Epithelial cell of esophagus (primary cell): ENCODE measurements around the gene CBX7.

Experiments used
- DNase-seq: peaks from one replicate; pipeline ENCODE4 v3.0.0; 2010; ENCODE audit warnings: low read depth
- H3K4me3 ChIP-seq: 2 replicates; pipeline ENCODE4 v1.5.1; 2011; ENCODE audit warnings: mild to moderate bottlenecking, low read length, control low read depth
- CTCF ChIP-seq: IDR thresholded peaks from 2 replicates; pipeline ENCODE4 v1.5.1; 2011; ENCODE audit warnings: low read depth, mild to moderate bottlenecking, low read length, control low read depth, inconsistent platforms; ENCODE audit not compliant: insufficient read depth; ENCODE audit errors: missing control alignments

Gene CBX7

DNA sequence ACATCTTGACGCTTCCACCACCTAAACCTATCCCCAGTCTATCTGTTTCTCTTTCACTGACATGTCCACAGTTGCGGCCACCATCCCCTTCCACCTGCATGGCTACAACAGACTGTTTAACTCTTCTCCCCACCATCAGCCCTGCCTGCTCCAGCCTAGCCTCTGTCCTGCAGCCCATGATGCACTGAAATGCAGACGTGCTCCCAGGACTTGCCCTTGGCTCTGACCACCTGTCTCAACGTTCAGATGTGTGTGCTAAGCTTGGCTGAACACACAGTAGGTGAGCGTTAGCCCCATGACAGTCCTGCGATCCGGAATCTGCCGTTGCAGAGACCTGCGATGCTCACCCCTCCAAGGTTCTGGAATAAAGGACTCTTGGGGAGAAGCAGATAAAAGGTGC, 22.7 kb downstream of the CBX7 start:
- no peak overlapping the region for H3K4me3 ChIP-seq
- DNase-seq, result no peak
- TF ChIP-seq CTCF, result no peak

GRCh38 chr22:39129081-39129480, 23.4 kb downstream of the CBX7 start:
- H3K4me3 ChIP-seq, result no peak overlapping the region
- DNase-seq, result no peak
- TF ChIP-seq CTCF, result no peak

DNA sequence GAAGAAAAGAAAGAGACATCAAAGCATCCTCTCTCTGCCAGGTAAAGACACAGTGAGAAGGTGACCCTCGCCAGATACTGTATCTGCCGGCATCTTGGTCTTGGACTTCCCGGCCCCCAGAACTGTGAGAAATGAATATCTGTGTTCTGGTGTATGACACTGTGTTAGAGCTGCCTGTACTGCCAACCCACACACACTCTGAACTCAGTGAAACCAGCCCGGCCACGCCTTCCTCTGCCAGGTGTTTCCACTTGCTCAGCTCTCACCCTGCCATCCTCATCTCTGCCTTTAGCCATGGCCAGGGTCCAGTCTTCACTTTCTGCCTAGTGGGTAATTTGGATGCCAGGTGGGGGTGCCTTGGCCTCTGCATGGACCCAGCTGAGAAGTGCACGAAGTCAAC, 24.0 kb downstream of the CBX7 start:
- H3K4me3 ChIP-seq, result no peak overlapping the region
- no peak for DNase-seq
- no peak for TF ChIP-seq CTCF

DNA sequence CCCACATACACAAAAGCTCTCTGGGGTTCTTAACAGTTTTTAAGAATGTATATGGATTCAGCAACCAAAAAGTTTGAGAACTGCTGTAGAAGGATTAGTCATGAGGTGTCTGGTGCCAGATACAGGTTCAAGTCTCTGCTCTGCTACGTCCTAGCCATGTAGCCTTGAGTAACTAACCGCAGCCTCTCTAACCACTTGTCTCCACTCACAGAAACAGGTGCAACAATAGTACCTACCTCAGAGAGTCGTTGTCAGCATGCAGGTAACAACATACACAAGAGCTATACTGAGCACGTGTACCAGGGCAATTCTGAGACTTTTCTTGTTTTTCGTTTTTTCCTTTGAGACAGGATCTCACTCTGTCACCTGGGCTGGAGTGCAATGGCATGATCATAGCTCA, 26.9 kb downstream of the CBX7 start:
- H3K4me3 ChIP-seq, result no peak overlapping the region
- no peak for TF ChIP-seq CTCF
- no peak for DNase-seq

GRCh38 chr22:39123751-39124581, 28.5 kb downstream of the CBX7 start:
- DNase-seq, result no peak
- TF ChIP-seq CTCF, result no peak
- H3K4me3 ChIP-seq, result no peak overlapping the region

- no peak for TF ChIP-seq CTCF
Measured at GRCh38 chr22:39122772-39123470, 29.6 kb downstream of the CBX7 start.

GRCh38 chr22:39120983-39121382, 31.5 kb downstream of the CBX7 start:
- H3K4me3 ChIP-seq, result no peak overlapping the region
- TF ChIP-seq CTCF, result no peak
- no peak for DNase-seq

More at GRCh38 chr22:39122772-39123470, 29.6 kb downstream of the CBX7 start:
- no peak overlapping the region for H3K4me3 ChIP-seq
- DNase-seq, result no peak
